HEK293T (cell line): ENCODE data around the gene CHPF2.

Source experiments
- FOXM1 ChIP-seq: fragments of 450-650 bp; IDR thresholded peaks from 2 replicates; pipeline ENCODE4 v1.6.1; 2017; ENCODE audit warnings: mild to moderate bottlenecking, borderline replicate concordance
- HDGF ChIP-seq: fragments of 450-650 bp; IDR thresholded peaks from 2 replicates; pipeline ENCODE4 v1.6.1; 2017; ENCODE audit warnings: antibody characterized with exemption, borderline replicate concordance
- SP1 ChIP-seq: fragments of 450-650 bp; IDR thresholded peaks from 2 replicates; pipeline ENCODE4 v1.6.1; 2017
- TARDBP ChIP-seq: fragments of 450-650 bp; IDR thresholded peaks from 2 replicates; pipeline ENCODE4 v1.6.1; 2016
- ZNF384 ChIP-seq: fragments of 450-650 bp; IDR thresholded peaks from 2 replicates; pipeline ENCODE4 v1.6.1; 2016

GRCh38 chr7:151185762-151186639 lies 46.3 kb upstream of the CHPF2 start:
- TF ChIP-seq ZNF384 (no peak), HDGF (no peak), TARDBP (no peak), SP1 (no peak), FOXM1 (no peak)
